Muscle of arm (tissue), 12 donors: ENCODE data around the gene PCNX2. TPM values are rescaled to one million over a fixed set of nuclear protein-coding genes. Genes with fewer than 3 reads are reported as not detected.
"Not testable (repeated sequence)": the region's sequence is repeated elsewhere in the genome, so short reads cannot be mapped to it uniquely, and the experiment has no call there.

Experiments used
- DNase-seq: peaks from one replicate; pipeline ENCODE4 v3.0.0-alpha.2; 2013
- polyA plus RNA-seq, 12 donors: library from polyadenylated mRNA; unstranded; fragments of 120-200 nt; gene quantifications; one replicate each; pipeline ENCODE4 v1.2.1, GENCODE V29; 2013; ENCODE audit not compliant: insufficient read length in 12 of 12

Gene PCNX2
- polyA plus RNA-seq, 12 donors = 1.5 to 17.6 (median 3.3) TPM; not detected in 1

GRCh38 chr1:233230011-233230410 lies 65.5 kb downstream of the PCNX2 start:
- DNase-seq = no peak

DNA sequence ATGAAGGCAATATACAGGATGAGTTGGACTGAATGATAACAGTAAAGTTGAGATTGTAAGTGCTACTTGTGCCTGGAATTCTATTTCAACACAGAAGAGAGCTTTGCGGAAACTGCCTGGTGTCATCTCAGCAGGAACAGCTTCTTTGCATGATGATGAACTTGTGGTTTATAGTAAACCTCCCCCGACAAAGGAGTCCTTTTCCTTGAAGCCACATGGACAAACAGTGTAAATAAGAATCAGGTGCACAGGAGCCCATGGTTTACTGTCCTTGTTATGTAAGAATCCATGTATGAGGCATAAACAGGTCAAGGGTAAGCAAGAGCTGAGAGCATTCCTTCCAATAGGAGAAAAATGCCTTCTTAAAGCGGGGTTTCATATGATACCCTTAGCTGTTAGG lies 66.2 kb downstream of the PCNX2 start:
- no peak for DNase-seq

GRCh38 chr1:233227930-233228465 lies 67.5 kb downstream of the PCNX2 start:
- DNase-seq = no peak

DNA sequence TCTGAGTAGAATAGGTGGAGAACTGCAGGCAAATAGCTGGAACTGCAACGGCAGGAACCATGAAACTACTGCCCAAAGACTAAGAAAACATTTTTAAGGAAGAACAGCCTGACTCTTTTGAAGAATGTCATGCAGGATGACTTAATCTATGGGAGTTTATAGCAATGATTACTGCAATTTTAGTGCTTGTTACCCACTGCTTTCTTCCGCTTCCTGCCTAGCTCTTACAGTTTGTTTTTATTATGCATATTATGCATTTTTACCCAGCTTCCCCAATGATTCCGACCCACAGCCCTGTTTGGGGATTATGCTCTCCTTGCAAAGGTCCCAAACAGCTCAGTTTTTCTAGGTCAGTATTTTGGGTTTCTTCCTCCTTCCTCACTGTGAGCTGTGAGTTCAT lies 71.2 kb downstream of the PCNX2 start:
- no peak for DNase-seq

- no peak for DNase-seq
These were observed 77.7 kb downstream of the PCNX2 start for GRCh38 chr1:233217832-233218231.

- DNase-seq = no peak
These were observed 79.5 kb downstream of the PCNX2 start for GRCh38 chr1:233216009-233216408.

GRCh38 chr1:233215135-233215760 lies 80.3 kb downstream of the PCNX2 start:
- DNase-seq = no peak

DNA sequence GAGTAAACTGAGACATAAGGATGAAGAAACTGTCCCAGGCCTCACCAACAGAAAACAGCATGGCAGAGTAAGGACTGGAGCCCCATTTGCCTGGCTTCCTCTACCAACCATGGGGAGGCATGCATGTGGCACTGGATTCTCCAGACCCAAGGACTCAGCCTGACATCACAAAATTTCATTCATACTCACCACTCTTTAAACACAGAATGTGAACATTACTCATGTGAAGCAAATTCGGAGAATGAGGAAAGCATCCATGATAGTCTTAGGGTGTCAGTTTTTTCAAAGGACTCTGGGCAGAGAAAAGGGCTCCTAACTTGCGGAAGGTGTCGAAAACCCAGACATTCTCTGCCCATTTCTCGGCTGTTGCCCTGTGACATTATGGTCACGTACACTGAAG lies 83.9 kb downstream of the PCNX2 start:
- DNase-seq = no peak

DNA sequence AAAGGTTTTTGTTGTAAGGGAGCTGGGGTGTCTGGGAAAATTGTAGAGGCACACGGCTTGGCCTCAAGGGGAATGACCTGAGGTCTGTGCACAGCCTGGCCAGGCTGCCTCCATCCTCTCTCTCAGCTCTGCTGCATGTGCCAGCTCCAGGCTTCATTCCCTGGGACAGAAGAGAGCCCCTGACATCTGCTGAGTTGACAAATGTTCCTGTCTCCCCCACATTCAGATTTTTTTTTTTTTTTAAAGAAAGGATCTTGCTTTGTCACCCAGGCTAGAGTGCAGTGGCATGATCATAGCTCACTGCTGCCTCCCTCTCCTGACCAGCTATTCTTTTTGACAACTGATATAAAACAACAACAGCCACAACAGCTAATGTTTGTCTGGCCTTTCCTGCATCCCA lies 84.4 kb downstream of the PCNX2 start:
- no peak for DNase-seq

GRCh38 chr1:233209481-233209880 lies 86.0 kb downstream of the PCNX2 start:
- no peak for DNase-seq

- no peak for DNase-seq
These were observed 86.8 kb downstream of the PCNX2 start for GRCh38 chr1:233208687-233209086.

- no peak for DNase-seq
These were observed 97.6 kb downstream of the PCNX2 start for GRCh38 chr1:233197940-233198339.

GRCh38 chr1:233193741-233194140 lies 101.8 kb downstream of the PCNX2 start:
- no peak for DNase-seq

DNA sequence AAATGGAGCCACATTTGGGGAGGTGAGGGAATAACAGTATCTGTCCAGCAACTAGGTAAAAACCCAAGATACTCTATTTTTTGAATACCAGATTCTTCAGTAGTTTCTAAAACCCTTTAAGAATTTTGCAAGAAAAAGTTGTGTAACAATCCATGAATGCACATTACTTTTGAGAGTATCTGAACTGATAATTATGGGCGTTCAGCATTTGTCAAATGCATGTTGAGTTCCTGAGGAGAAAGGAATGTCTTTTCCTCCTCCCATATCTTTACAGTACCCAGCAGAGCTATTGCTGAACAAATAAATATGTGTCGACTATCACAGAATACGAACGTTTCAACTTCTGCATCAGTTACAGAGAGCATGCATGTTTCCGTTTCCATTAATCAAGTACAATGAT lies 104.5 kb downstream of the PCNX2 start:
- no peak for DNase-seq

GRCh38 chr1:233189526-233189925 lies 106.0 kb downstream of the PCNX2 start:
- no peak for DNase-seq

DNA sequence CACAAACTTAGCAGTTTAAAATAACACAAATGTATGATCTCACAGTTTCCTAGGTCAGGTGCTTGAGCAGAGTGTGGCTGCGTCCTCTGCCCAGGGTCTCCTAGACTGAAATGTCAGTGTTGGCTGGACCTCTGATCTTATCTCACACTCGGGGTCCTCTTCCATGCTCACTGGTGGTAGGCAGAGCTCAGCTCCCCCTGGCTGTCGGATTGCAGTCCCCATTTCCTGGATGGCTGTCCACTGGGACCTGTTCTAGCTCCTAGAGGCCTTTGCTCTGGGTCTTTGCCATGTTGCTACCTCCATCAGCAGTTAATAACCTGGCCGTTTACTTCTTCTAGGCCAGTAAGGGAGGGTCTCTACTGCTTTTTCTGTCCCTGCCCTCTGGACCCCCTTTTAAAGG lies 107.5 kb downstream of the PCNX2 start:
- DNase-seq = no peak

GRCh38 chr1:233183226-233184020 lies 112.1 kb downstream of the PCNX2 start:
- no peak for DNase-seq

DNA sequence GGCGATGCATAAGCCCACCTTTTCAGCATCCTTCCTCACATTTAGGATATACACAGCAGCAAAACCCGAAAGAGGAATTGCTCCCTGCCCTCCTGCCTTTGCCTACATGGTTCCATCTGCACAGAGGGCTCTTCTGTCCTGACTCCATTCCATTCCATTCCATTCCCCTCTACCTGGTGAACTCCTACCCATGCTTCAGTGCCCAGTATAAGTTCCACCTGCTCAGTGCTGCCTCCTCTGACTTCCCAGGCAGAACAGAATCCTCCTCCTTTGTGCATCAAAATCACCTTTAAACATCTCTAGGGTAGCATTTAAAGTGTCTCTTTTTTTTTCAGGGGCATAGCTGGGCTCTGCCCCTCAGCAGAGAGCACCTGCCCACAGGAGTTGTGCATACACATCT lies 112.9 kb downstream of the PCNX2 start:
- DNase-seq = no peak

GRCh38 chr1:233180641-233181364 lies 114.7 kb downstream of the PCNX2 start:
- no peak for DNase-seq

- DNase-seq = not testable (repeated sequence)
These were observed 115.9 kb downstream of the PCNX2 start for GRCh38 chr1:233179638-233180037.

GRCh38 chr1:233172201-233172600 lies 123.3 kb downstream of the PCNX2 start:
- no peak for DNase-seq

DNA sequence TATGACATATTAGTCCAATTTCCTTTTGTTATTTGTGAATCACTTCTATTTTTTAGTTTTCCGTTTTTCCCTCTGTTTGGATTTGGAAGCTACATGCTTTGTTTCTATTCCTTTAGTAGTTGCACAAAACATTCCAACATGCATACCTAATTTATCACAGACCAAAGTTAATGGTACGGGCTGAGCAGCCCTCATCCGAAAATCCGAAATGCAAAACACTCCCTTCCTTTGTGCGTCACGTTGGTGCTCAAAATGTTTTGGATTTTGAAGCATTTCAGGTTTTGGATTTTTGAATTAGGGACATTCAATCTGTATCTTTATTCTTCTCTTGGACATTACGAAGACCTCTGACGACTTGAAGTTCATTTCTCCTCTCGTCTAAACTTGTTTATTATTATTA lies 124.8 kb downstream of the PCNX2 start:
- DNase-seq = no peak

- DNase-seq = no peak
These were observed 127.1 kb downstream of the PCNX2 start for GRCh38 chr1:233168384-233168783.
